ENCODE data around the gene CFAP74. TPM values are rescaled to one million over a fixed set of nuclear protein-coding genes. Genes with fewer than 3 reads are reported as not detected.

Gene CFAP74
- total and polyA plus RNA-seq, 2 of the 13 experiments (the other 11 are each of a cell fraction or from before 2014, with no cell fraction given) = 0.27 to 0.62 TPM

DNA sequence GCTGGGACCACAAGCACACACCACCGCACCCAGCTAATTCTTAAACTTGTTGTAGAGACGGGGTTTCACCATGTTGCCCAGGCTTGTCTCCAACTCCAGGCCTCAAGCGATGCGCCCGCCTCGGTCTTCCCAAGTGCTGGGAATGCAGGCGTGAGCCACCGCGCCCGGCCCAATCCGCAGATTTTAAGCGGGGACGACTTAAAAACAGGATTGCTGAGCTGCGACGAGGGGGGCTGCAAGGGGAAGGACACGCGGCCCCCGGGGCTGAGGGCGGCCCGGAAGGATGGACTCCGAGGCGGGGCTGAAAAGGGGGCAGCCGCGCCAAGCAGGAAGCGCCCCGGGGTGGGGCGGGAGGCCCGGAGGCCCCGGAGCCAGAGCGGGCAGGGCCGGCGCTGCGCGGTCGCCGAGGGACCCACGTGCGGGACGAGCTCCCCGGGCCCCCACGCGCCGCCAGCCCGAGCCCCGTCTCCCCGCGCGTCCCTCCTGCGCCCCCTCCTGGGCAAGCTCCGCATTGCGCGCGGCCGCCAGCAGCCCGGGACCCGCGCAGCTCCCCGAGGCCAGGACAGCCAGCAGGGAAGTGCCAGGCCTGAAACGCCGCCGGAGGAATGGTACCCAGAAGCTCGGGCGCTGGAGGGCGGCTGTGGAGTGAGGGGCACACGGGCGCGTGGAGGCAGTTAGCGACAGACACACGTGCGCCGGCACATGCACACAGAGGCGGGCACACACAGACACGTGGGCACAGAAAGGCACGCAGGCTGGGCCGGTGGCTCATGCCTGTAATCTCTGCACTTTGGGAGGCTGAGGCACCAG, 41.1 kb upstream of the CFAP74 start (continued):
- TF ChIP-seq, protein P1, sequence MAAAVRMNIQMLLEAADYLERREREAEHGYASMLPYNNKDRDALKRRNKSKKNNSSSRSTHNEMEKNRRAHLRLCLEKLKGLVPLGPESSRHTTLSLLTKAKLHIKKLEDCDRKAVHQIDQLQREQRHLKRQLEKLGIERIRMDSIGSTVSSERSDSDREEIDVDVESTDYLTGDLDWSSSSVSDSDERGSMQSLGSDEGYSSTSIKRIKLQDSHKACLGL (CRISPR knock-in tag; IDR thresholded peaks at IDR 0.05) = 0 out of 2 replicates have a peak, but pooled peaks have one; percentile 19
- TF ChIP-seq ZNF234 (CRISPR knock-in tag; conservative IDR thresholded peaks at IDR 0.05) = no peak
- 0 out of 2 replicates have a peak, but pooled peaks have one; percentile 23 for TF ChIP-seq ELF3 (CRISPR knock-in tag; IDR thresholded peaks at IDR 0.05)
- TF ChIP-seq HIVEP1 (CRISPR knock-in tag; IDR thresholded peaks at IDR 0.05) = 0 out of 2 replicates have a peak, but pooled peaks have one; percentile 26
- no peak for TF ChIP-seq CAMTA2 (CRISPR knock-in tag; IDR thresholded peaks at IDR 0.05; ENCODE audit: borderline replicate concordance)
- TF ChIP-seq ZNF333 (CRISPR knock-in tag; IDR thresholded peaks at IDR 0.05; ENCODE audit: borderline replicate concordance) = no peak
- TF ChIP-seq, protein P2, sequence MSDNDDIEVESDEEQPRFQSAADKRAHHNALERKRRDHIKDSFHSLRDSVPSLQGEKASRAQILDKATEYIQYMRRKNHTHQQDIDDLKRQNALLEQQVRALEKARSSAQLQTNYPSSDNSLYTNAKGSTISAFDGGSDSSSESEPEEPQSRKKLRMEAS (IDR thresholded peaks at IDR 0.05) = peak; percentile 78
- 0 out of 2 replicates have a peak, but pooled peaks have one; percentile 59 for TF ChIP-seq ZNF564 (CRISPR knock-in tag; IDR thresholded peaks at IDR 0.05)
- TF ChIP-seq NR3C1 (CRISPR knock-in tag; IDR thresholded peaks at IDR 0.05) = no peak
- TF ChIP-seq ZNF883 (CRISPR knock-in tag; IDR thresholded peaks at IDR 0.05; ENCODE audit: not compliant biosample characterization) = no peak
- TF ChIP-seq ARNTL (CRISPR knock-in tag; IDR thresholded peaks at IDR 0.05) = no peak
- TF ChIP-seq ZSCAN30 (CRISPR knock-in tag; IDR thresholded peaks at IDR 0.05) = no peak
- TF ChIP-seq NR2F2 (IDR thresholded peaks at IDR 0.05; ENCODE audit: borderline replicate concordance, low read depth) = no peak
- TF ChIP-seq HMG20B (CRISPR knock-in tag; conservative IDR thresholded peaks at IDR 0.05) = no peak
- peak; percentile 66; the same call in 1 of the 2 replicates for TF ChIP-seq ZFP82 (CRISPR knock-in tag; IDR thresholded peaks at IDR 0.05; ENCODE audit: borderline replicate concordance)
- TF ChIP-seq HOXA9 (CRISPR knock-in tag; IDR thresholded peaks at IDR 0.05; ENCODE audit: borderline replicate concordance) = 0 out of 2 replicates have a peak, but pooled peaks have one; percentile 67
- peak; percentile 36 for TF ChIP-seq YY1 (IDR thresholded peaks at IDR 0.05; ENCODE audit: insufficient read depth, insufficient replicate concordance, low read depth, low read length)
- TF ChIP-seq, protein P3, sequence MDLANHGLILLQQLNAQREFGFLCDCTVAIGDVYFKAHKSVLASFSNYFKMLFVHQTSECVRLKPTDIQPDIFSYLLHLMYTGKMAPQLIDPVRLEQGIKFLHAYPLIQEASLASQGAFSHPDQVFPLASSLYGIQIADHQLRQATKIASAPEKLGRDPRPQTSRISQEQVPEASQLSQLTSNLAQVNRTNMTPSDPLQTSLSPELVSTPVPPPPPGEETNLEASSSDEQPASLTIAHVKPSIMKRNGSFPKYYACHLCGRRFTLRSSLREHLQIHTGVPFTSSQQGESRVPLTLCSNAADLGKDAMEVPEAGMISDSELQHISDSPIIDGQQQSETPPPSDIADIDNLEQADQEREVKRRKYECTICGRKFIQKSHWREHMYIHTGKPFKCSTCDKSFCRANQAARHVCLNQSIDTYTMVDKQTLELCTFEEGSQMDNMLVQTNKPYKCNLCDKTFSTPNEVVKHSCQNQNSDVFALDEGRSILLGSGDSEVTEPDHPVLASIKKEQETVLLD (CRISPR knock-in tag; IDR thresholded peaks at IDR 0.05; ENCODE audit: low read depth) = peak; percentile 66; the same call in 1 of the 2 replicates
- TF ChIP-seq TBX2 (CRISPR knock-in tag; IDR thresholded peaks at IDR 0.05; ENCODE audit: borderline replicate concordance) = peak; percentile 57; the same call in 1 of the 2 replicates
- TF ChIP-seq, protein P4, sequence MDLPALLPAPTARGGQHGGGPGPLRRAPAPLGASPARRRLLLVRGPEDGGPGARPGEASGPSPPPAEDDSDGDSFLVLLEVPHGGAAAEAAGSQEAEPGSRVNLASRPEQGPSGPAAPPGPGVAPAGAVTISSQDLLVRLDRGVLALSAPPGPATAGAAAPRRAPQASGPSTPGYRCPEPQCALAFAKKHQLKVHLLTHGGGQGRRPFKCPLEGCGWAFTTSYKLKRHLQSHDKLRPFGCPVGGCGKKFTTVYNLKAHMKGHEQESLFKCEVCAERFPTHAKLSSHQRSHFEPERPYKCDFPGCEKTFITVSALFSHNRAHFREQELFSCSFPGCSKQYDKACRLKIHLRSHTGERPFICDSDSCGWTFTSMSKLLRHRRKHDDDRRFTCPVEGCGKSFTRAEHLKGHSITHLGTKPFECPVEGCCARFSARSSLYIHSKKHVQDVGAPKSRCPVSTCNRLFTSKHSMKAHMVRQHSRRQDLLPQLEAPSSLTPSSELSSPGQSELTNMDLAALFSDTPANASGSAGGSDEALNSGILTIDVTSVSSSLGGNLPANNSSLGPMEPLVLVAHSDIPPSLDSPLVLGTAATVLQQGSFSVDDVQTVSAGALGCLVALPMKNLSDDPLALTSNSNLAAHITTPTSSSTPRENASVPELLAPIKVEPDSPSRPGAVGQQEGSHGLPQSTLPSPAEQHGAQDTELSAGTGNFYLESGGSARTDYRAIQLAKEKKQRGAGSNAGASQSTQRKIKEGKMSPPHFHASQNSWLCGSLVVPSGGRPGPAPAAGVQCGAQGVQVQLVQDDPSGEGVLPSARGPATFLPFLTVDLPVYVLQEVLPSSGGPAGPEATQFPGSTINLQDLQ (CRISPR knock-in tag; IDR thresholded peaks at IDR 0.05) = peak; percentile 44; the same call in 1 of the 2 replicates
- TF ChIP-seq, protein P5, sequence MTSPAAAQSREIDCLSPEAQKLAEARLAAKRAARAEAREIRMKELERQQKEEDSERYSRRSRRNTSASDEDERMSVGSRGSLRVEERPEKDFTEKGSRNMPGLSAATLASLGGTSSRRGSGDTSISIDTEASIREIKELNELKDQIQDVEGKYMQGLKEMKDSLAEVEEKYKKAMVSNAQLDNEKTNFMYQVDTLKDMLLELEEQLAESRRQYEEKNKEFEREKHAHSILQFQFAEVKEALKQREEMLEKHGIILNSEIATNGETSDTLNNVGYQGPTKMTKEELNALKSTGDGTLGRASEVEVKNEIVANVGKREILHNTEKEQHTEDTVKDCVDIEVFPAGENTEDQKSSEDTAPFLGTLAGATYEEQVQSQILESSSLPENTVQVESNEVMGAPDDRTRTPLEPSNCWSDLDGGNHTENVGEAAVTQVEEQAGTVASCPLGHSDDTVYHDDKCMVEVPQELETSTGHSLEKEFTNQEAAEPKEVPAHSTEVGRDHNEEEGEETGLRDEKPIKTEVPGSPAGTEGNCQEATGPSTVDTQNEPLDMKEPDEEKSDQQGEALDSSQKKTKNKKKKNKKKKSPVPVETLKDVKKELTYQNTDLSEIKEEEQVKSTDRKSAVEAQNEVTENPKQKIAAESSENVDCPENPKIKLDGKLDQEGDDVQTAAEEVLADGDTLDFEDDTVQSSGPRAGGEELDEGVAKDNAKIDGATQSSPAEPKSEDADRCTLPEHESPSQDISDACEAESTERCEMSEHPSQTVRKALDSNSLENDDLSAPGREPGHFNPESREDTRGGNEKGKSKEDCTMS (CRISPR knock-in tag; conservative IDR thresholded peaks at IDR 0.05) = no peak

All from HepG2 (cell line).